ENCODE measurements around the gene DAG1. TPM values are rescaled to one million over a fixed set of nuclear protein-coding genes. Genes with fewer than 3 reads are reported as not detected.
A peak's percentile ranks its signal among the peaks of the same experiment; 100 is the strongest.

DAG1 gene
- total and polyA plus RNA-seq, 2 donors (not counting 1 experiment from before 2014, with no cell fraction given), result 48.7 TPM

DNA sequence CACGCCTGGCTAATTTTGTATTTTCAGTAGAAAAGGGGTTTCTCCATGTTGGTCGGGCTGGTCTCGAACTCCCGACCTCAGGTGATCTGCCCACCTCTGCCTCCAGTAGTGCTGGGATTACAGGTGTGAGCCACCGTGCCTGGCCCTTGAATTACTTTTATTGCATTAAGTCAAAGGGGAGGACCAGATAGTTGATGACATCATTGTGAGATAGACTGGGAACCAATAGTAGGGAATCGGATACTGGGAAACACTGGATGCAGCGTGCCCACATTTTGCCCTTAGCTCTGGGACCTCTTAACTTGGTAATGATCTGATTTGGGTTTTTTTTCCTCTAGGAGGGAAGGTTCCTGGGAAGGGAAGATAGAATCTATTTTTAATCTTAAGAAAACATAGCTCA, 19.2 kb downstream of the DAG1 start:
- H3K79me2 ChIP-seq (ENCODE audit: control insufficient read depth, insufficient read depth, low read length), result no peaks in the 10 kb centered on the region
- H3K9ac ChIP-seq (ENCODE audit: insufficient read depth, low read length), result no peak overlapping the region
- no peaks in the 10 kb centered on the region for H3K27me3 ChIP-seq (ENCODE audit: control insufficient read depth, insufficient read depth, low read length)
- H3K9me3 ChIP-seq (ENCODE audit: control insufficient read depth, insufficient read depth, low read depth, low read length), result no peaks in the 10 kb centered on the region
- H3K4me2 ChIP-seq (ENCODE audit: extremely low read depth, insufficient read depth, low read length), result no peak overlapping the region
- no peak overlapping the region for H3K4me3 ChIP-seq (replicated peaks in 1 of 4; ENCODE audit: control extremely low read depth in 1 of 4, insufficient read depth in 1 of 4, low read depth in 3 of 4, low read length in 4 of 4)
- no peaks in the 10 kb centered on the region for H3K36me3 ChIP-seq (ENCODE audit: control insufficient read depth, insufficient read depth, low read length)
- TF ChIP-seq EZH2 (IDR thresholded peaks at IDR 0.05; ENCODE audit: low read length, missing control alignments), result no peak
- TF ChIP-seq, protein P1, sequence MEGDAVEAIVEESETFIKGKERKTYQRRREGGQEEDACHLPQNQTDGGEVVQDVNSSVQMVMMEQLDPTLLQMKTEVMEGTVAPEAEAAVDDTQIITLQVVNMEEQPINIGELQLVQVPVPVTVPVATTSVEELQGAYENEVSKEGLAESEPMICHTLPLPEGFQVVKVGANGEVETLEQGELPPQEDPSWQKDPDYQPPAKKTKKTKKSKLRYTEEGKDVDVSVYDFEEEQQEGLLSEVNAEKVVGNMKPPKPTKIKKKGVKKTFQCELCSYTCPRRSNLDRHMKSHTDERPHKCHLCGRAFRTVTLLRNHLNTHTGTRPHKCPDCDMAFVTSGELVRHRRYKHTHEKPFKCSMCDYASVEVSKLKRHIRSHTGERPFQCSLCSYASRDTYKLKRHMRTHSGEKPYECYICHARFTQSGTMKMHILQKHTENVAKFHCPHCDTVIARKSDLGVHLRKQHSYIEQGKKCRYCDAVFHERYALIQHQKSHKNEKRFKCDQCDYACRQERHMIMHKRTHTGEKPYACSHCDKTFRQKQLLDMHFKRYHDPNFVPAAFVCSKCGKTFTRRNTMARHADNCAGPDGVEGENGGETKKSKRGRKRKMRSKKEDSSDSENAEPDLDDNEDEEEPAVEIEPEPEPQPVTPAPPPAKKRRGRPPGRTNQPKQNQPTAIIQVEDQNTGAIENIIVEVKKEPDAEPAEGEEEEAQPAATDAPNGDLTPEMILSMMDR (conservative IDR thresholded peaks at IDR 0.05 in 1 of 2, IDR thresholded peaks at IDR 0.05 in 1 of 2; ENCODE audit: low read depth in 1 of 2, low read length in 2 of 2), result no peak
- DNase-seq (ENCODE audit: low read depth in 2 of 2), result no peak
- H4K20me1 ChIP-seq (ENCODE audit: control insufficient read depth, extremely low read depth, insufficient read depth, low read length), result no peaks in the 10 kb centered on the region
- no peaks in the 10 kb centered on the region for H3K4me1 ChIP-seq (ENCODE audit: control insufficient read depth, extremely low read depth, insufficient read depth, low read length)
- no peak overlapping the region for H2AFZ ChIP-seq (ENCODE audit: low read length)
- no peak overlapping the region for H3K27ac ChIP-seq (ENCODE audit: insufficient read depth, low read length)

DNA sequence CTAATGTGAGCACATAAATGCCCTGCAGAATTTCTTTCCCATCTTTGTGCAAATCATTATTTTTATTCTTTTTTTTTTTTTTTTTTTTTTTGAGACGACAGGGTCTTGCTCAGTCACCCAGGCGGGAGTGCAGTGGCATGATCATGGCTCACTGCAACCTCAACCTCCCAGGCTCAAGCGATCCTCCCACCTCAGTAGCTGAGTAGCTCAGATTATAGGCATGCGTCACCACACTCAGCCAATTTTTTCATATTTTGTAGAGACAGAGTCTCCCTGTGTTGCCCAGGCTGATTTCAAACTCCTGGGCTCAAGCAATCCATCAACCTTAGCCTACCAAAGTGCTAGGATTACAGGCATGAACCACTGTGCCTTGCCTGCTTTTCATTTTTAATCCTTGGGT, 22.9 kb downstream of the DAG1 start:
- Histone ChIP-seq H3K36me3 (ENCODE audit: control insufficient read depth, insufficient read depth, low read length) (no peaks in the 10 kb centered on the region), H4K20me1 (ENCODE audit: control insufficient read depth, extremely low read depth, insufficient read depth, low read length) (no peaks in the 10 kb centered on the region), H3K27me3 (ENCODE audit: control insufficient read depth, insufficient read depth, low read length) (no peaks in the 10 kb centered on the region), H3K9me3 (ENCODE audit: control insufficient read depth, insufficient read depth, low read depth, low read length) (no peaks in the 10 kb centered on the region), H2AFZ (ENCODE audit: low read length) (no peak overlapping the region), H3K4me2 (ENCODE audit: extremely low read depth, insufficient read depth, low read length) (no peak overlapping the region), H3K4me1 (ENCODE audit: control insufficient read depth, extremely low read depth, insufficient read depth, low read length) (no peaks in the 10 kb centered on the region), H3K27ac (ENCODE audit: insufficient read depth, low read length) (no peak overlapping the region), H3K79me2 (ENCODE audit: control insufficient read depth, insufficient read depth, low read length) (no peaks in the 10 kb centered on the region), H3K9ac (ENCODE audit: insufficient read depth, low read length) (no peak overlapping the region), H3K4me3 (replicated peaks in 1 of 4; ENCODE audit: control extremely low read depth in 1 of 4, insufficient read depth in 1 of 4, low read depth in 3 of 4, low read length in 4 of 4) (no peak overlapping the region)
- TF ChIP-seq EZH2 (IDR thresholded peaks at IDR 0.05; ENCODE audit: low read length, missing control alignments), result no peak
- TF ChIP-seq, protein P1 (conservative IDR thresholded peaks at IDR 0.05 in 1 of 2, IDR thresholded peaks at IDR 0.05 in 1 of 2; ENCODE audit: low read depth in 1 of 2, low read length in 2 of 2), result no peak
- no peak for DNase-seq (ENCODE audit: low read depth in 2 of 2)

DNA sequence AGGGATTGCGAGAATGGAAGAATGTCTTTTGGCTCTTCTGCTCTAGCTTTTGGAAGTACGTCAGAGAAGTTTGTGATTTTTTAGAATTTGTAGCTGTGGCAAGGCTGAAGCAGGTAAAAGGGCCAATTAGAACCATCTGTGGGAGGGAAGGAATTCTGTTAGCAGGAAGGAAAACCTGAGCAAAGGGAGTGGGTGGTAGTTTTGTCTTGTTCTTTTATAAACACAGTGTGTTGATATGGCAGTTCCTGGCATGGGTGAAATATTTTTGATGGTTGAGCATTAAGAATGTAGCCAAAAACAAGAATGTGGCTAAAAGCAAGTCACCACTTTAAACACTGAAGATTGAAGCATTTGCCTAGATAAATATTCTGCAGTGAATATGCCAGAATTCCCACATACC, 23.8 kb downstream of the DAG1 start:
- Histone ChIP-seq H3K36me3 (ENCODE audit: control insufficient read depth, insufficient read depth, low read length) (no peaks in the 10 kb centered on the region), H3K79me2 (ENCODE audit: control insufficient read depth, insufficient read depth, low read length) (no peaks in the 10 kb centered on the region), H3K27ac (ENCODE audit: insufficient read depth, low read length) (no peak overlapping the region), H3K9ac (ENCODE audit: insufficient read depth, low read length) (no peak overlapping the region), H3K4me2 (ENCODE audit: extremely low read depth, insufficient read depth, low read length) (no peak overlapping the region), H3K4me3 (replicated peaks in 1 of 4; ENCODE audit: control extremely low read depth in 1 of 4, insufficient read depth in 1 of 4, low read depth in 3 of 4, low read length in 4 of 4) (no peak overlapping the region), H2AFZ (ENCODE audit: low read length) (no peak overlapping the region), H3K4me1 (ENCODE audit: control insufficient read depth, extremely low read depth, insufficient read depth, low read length) (peaks cover 2% of the 10 kb centered on the region), H4K20me1 (ENCODE audit: control insufficient read depth, extremely low read depth, insufficient read depth, low read length) (no peaks in the 10 kb centered on the region), H3K27me3 (ENCODE audit: control insufficient read depth, insufficient read depth, low read length) (no peaks in the 10 kb centered on the region), H3K9me3 (ENCODE audit: control insufficient read depth, insufficient read depth, low read depth, low read length) (no peaks in the 10 kb centered on the region)
- DNase-seq (ENCODE audit: low read depth in 2 of 2), result peak in 1 of 2 donors; percentile 90
- TF ChIP-seq, protein P1 (conservative IDR thresholded peaks at IDR 0.05 in 1 of 2, IDR thresholded peaks at IDR 0.05 in 1 of 2; ENCODE audit: low read depth in 1 of 2, low read length in 2 of 2), result no peak
- no peak for TF ChIP-seq EZH2 (IDR thresholded peaks at IDR 0.05; ENCODE audit: low read length, missing control alignments)
